Common myeloid progenitor, CD34-positive (primary cell): ENCODE measurements around the gene SP6.

ENCODE experiments used
- CTCF ChIA-PET: fragments of 350-600 bp; sonication (Branson Sonifier 250); formaldehyde crosslinking; loops from one replicate; lab custom pipeline; 2021; ENCODE audit warnings: antibody characterized with exemption; lab: Charles Lee
- POLR2A ChIA-PET: fragments of 350-600 bp; sonication (Branson Sonifier 250); formaldehyde crosslinking; loops from one replicate; lab custom pipeline; 2021; ENCODE audit warnings: antibody characterized with exemption; lab: Charles Lee
- DNase-seq, 3 donors: peaks; one replicate each; pipeline versions ENCODE4 v3.0.0 to v3.0.0-alpha.2; 2013
- H3K27ac ChIP-seq, 2 experiments: 1 replicate in 1 of 2; 2 replicates in 1 of 2; pipeline ENCODE4 v1.7.0; 2013; ENCODE audit warnings: inconsistent platforms in 2 of 2, low read length in 2 of 2, mild to moderate bottlenecking in 2 of 2, low read depth in 1 of 2, moderate library complexity in 1 of 2; ENCODE audit not compliant: severe bottlenecking in 2 of 2, insufficient read depth in 1 of 2, poor library complexity in 1 of 2
- H3K27me3 ChIP-seq, 5 experiments: replicated peaks in 2 of 5; 1 replicate in 3 of 5; 2 replicates in 2 of 5; pipeline versions ENCODE4 v1.6.1 to v1.7.0; 2013; ENCODE audit warnings: low read length in 4 of 5, mild to moderate bottlenecking in 2 of 5, moderate library complexity in 2 of 5, inconsistent platforms in 1 of 5; ENCODE audit not compliant: insufficient read depth in 5 of 5, control insufficient read depth in 4 of 5
- H3K36me3 ChIP-seq, 4 experiments: 1 replicate in 2 of 4; 2 replicates in 2 of 4; pipeline versions ENCODE4 v1.6.1 to v1.7.0; 2013; ENCODE audit warnings: low read length in 3 of 4, control low read depth in 1 of 4, mild to moderate bottlenecking in 1 of 4; ENCODE audit not compliant: control insufficient read depth in 4 of 4, insufficient read depth in 4 of 4
- H3K4me1 ChIP-seq, 4 experiments: 1 replicate in 3 of 4; 2 replicates in 1 of 4; pipeline versions ENCODE4 v1.6.1 to v1.7.1; 2013; ENCODE audit warnings: low read length in 3 of 4, mild to moderate bottlenecking in 3 of 4, control low read depth in 1 of 4, inconsistent platforms in 1 of 4, moderate library complexity in 1 of 4; ENCODE audit not compliant: control insufficient read depth in 4 of 4, insufficient read depth in 4 of 4; ENCODE audit errors: control extremely low read depth in 1 of 4
- H3K4me3 ChIP-seq, 7 experiments: 1 replicate in 4 of 7; 2 replicates in 3 of 7; pipeline versions ENCODE4 v1.5.1 to v1.7.0; 2013; ENCODE audit warnings: mild to moderate bottlenecking in 7 of 7, low read length in 6 of 7, moderate library complexity in 6 of 7, inconsistent platforms in 2 of 7, low read depth in 2 of 7, control low read depth in 1 of 7; ENCODE audit not compliant: insufficient read depth in 4 of 7, control insufficient read depth in 1 of 7; ENCODE audit errors: extremely low read depth in 1 of 7
- H3K9me3 ChIP-seq, 5 experiments: 1 replicate in 4 of 5; 2 replicates in 1 of 5; pipeline versions ENCODE4 v1.6.1 to v1.7.1; 2013; ENCODE audit warnings: low read length in 4 of 5, mild to moderate bottlenecking in 2 of 5, inconsistent platforms in 1 of 5, low read depth in 1 of 5, moderate library complexity in 1 of 5; ENCODE audit not compliant: control insufficient read depth in 4 of 5, insufficient read depth in 2 of 5; ENCODE audit errors: control extremely low read depth in 1 of 5
- WGBS: methylation state at CpG from one replicate; pipeline ENCODE4 v1.1.5; 2013; ENCODE audit not compliant: insufficient coverage; 5-methylcytosine and 5-hydroxymethylcytosine counted together

SP6 gene

DNA sequence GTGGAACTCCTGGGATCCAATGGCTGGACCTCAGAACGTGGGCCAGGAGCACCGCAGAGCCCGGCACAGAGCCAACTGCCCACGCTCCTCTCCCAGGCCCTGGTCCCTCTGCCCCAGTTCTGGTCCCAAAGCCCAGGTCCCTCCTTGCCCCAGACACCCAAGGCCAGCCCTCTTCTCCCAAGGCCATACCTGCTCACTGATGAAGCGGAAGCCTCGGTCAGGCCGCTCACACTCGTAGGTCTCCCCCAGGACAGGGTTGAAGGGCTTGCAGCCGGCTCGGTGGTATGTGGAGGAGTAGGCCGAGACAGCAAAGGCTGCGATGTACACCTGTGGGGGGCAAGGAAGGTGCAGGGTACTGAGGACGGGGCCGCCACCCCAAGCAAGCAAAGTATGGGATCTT is 37.9 kb downstream of the SP6 start:
- ChIA-PET POLR2A (no interaction called here), CTCF (interaction anchor here (1.2 kb wide), 1 partner anchor 8 kb away, joined by 3 read pairs; the partner anchor contains the start of gene OSBPL7)
- H3K4me1 ChIP-seq: no peaks in the 10 kb centered on the region
- no peak overlapping the region for H3K27ac ChIP-seq
- over 99% methylated on average over 12 of the region's 14 CpGs for WGBS
- H3K36me3 ChIP-seq: peaks cover 10 to 91% (median 65%) of the 10 kb centered on the region in 4 experiments
- no peaks in the 10 kb centered on the region for H3K27me3 ChIP-seq
- DNase-seq: no peak
- H3K4me3 ChIP-seq: no peak overlapping the region
- H3K9me3 ChIP-seq: no peaks in the 10 kb centered on the region

DNA sequence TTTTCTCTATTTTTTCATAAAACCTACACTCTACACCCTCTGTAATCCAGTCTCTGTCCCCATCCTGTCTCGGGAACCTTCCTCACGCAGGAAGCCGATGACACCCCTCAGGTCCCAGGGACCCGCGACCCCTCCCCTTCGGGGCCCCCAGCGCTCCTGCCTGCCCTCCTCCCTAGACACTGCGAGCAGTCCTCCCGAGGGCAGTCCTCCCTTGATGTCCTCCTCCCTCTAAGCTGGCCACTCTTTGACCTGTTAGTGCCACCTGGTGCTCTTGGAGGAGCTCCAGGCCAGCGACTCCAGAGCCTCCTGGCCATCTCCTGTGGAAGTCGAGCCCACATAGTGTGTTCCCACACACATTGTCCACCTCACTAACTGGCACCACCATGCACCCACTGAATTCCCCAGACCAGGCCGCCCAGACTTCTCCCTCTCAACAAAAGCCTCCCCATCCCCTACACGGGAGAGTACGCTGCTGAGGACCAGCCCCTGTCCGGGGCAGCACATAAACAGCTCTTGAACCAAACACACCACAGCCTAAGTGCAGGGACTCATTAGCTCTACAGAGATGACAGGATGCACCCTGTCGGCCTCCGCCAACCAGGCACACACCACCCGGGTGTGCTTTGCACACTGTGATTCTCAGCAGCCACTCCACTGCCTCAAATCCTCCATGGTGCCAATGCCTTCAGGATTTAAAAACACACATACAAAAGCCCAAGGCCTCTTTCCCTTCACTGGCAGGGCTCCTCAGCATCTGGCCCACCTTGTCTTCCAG is 38.6 kb downstream of the SP6 start:
- Histone ChIP-seq H3K27ac (no peak overlapping the region), H3K4me3 (no peak overlapping the region), H3K36me3 (peaks cover 10 to 93% (median 65%) of the 10 kb centered on the region in 4 experiments), H3K9me3 (no peaks in the 10 kb centered on the region), H3K4me1 (no peaks in the 10 kb centered on the region), H3K27me3 (no peaks in the 10 kb centered on the region)
- CTCF ChIA-PET: interaction anchor here (1.2 to 1.5 kb wide), 2 partner anchors 9 kb away, joined by 3 read pairs; partner anchors contain the start of gene OSBPL7
- 92% methylated on average over 18 of the region's 18 CpGs for WGBS
- DNase-seq: no peak
- POLR2A ChIA-PET: no interaction called here

DNA sequence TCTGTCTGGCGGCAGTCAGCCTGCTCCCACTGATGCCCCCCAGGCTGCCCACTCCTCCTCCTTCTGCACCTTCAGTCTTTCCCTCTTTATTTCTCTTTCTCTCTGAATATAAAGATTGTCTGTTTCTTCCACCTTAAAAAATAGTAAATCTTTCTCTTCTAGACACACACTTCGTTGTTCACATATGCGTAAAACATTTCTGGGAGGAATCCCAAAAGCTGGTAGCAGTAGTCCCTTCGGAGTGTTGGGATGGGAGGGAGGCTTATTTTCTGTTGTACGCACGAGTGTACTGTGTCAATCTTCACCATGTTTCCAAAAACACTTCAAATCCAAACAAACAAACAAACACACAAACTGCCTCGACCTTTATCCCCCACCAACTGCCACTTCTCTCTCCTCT is 39.3 kb downstream of the SP6 start:
- no peak for DNase-seq
- no peak overlapping the region for H3K27ac ChIP-seq
- peaks cover 8 to 94% (median 66%) of the 10 kb centered on the region in 4 experiments for H3K36me3 ChIP-seq
- 100% methylated on average over 1 of the region's 7 CpGs for WGBS
- POLR2A ChIA-PET: interaction anchor here (0.6 kb wide), 1 partner anchor 31 kb away, joined by 3 read pairs; no protein-coding TSS in a partner anchor
- no peak overlapping the region for H3K4me3 ChIP-seq
- H3K4me1 ChIP-seq: no peaks in the 10 kb centered on the region
- CTCF ChIA-PET: interaction anchor here (1.2 to 1.5 kb wide), 2 partner anchors 9 to 10 kb away, joined by 3 read pairs; partner anchors contain the start of gene OSBPL7
- H3K9me3 ChIP-seq: no peaks in the 10 kb centered on the region
- no peaks in the 10 kb centered on the region for H3K27me3 ChIP-seq

DNA sequence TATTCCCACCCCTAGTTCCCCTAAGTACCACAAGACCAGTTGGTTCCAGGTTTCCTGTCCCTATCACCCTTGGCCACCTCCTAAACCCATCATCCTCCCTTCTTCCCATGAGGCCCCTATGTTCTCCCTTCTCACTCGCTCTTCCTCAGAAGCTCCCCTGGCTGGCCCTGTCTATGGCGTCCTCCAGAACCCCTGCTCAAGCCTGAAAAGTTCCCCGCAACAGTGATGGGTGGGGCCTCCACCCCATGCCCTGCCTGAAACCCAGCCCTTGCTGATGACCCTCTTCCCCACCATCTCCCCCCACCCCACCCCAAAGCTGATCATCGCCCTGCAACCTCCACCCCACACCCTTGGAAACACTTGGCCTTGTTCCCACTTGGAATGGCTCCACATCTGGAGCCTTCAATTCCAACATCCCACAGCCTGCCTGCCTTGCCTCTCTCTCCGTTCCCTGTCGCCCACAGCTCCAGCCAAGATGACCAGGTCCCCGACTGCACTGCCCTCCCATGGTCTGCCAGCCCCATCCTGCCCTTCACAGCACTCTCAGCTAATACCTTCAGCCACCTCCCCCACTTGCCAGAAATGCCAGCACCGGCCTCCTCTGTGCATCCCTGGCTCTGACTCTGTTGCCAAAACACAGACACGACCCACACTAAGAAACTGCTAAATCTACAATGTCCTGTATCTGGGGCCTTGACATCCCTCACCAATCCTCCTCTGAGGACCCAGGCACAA is 39.9 kb downstream of the SP6 start:
- Histone ChIP-seq H3K4me3 (no peak overlapping the region), H3K27me3 (no peaks in the 10 kb centered on the region), H3K9me3 (no peaks in the 10 kb centered on the region), H3K4me1 (no peaks in the 10 kb centered on the region), H3K36me3 (peaks cover 8 to 88% (median 62%) of the 10 kb centered on the region in 4 experiments), H3K27ac (no peak overlapping the region)
- WGBS: 83% methylated on average over 8 of the region's 9 CpGs
- ChIA-PET CTCF (interaction anchor here (1.5 kb wide), 1 partner anchor 8 kb away, joined by 3 read pairs; no protein-coding TSS in a partner anchor), POLR2A (interaction anchor here (0.6 kb wide), 1 partner anchor 30 kb away, joined by 3 read pairs; no protein-coding TSS in a partner anchor)
- DNase-seq: no peak

DNA sequence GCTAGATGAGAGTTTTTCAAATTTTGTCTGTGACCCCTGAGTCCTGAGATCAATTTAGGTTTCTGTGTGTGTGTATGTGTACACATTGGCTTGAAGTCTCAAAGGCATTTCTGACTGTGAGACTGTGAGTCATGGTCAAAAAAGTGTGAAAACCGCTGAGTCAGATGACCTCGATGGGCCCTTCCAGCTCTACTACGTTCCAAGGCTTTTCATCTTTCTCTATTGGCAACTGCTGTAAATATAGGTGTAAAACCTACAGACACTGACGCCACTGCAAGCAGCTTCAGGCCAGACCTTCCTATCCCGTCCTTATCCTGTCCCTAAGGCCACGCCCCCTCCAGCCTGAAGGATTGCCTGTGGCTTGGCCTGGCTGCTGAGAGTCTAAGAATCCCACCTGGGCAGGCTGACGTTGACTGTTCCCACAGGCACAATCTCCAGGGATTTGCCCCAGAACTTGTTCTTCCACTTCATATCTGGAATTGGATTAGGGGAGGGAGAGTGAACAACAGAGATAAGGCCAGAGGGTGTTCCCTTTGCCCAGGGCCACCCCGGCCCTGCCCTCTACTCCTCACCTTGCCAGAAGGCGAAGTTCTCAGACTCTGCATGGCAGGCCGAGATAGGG is 40.7 kb downstream of the SP6 start:
- 79% methylated on average over 7 of the region's 10 CpGs for WGBS
- POLR2A ChIA-PET: no interaction called here
- Histone ChIP-seq H3K4me1 (no peaks in the 10 kb centered on the region), H3K27ac (no peak overlapping the region), H3K4me3 (no peak overlapping the region), H3K36me3 (peaks cover 8 to 80% (median 56%) of the 10 kb centered on the region in 4 experiments), H3K27me3 (no peaks in the 10 kb centered on the region), H3K9me3 (no peaks in the 10 kb centered on the region)
- DNase-seq: peak in 2 of 3 donors; percentile 30 to 31
- CTCF ChIA-PET: interaction anchor here (1.2 kb wide), 1 partner anchor 20 kb away, joined by 4 read pairs; no protein-coding TSS in a partner anchor

DNA sequence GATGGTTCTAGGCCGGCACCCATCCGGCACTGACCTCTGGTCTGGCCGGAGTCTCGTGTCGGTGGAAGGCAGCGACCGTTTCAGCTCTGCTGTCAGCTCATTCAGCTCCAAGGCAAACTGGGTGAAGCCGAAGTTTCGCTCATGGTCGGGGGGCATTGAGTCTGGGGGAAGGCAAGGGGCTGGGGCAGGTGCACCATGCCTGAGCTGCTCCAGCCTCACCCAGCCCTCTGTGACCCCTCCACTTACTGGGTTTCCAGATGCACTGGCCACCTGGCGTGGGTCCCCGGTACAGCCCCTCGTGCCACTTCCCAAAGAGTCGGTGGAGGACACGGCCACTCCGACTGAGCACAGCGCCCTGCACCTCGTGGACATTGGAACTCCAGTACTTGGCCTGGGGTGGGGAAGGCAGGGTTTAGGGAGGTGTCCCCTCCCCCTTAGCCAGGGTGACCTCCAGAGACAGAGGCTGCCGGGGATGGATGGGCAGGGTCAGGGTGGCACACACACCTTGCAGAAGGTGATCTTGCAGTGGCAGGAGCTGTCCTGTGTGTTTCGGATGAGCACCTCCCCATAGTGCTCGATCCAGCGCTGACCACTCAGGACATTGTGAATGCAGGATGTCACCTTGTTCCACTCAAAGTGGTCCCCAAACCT is 42.0 kb downstream of the SP6 start:
- Histone ChIP-seq H3K36me3 (peaks cover 8 to 68% (median 46%) of the 10 kb centered on the region in 4 experiments), H3K4me1 (no peaks in the 10 kb centered on the region), H3K27ac (no peak overlapping the region), H3K9me3 (no peaks in the 10 kb centered on the region), H3K4me3 (no peak overlapping the region), H3K27me3 (no peaks in the 10 kb centered on the region)
- WGBS: 96% methylated on average over 19 of the region's 22 CpGs
- DNase-seq: no peak
- CTCF ChIA-PET: no interaction called here
- POLR2A ChIA-PET: no interaction called here
